ENCODE measurements around the gene EVL. TPM values are rescaled to one million over a fixed set of nuclear protein-coding genes. Genes with fewer than 3 reads are reported as not detected.

The EVL gene
- total and polyA plus RNA-seq, 2 donors from 2014 or later: 54.8 to 84.1 TPM

DNA sequence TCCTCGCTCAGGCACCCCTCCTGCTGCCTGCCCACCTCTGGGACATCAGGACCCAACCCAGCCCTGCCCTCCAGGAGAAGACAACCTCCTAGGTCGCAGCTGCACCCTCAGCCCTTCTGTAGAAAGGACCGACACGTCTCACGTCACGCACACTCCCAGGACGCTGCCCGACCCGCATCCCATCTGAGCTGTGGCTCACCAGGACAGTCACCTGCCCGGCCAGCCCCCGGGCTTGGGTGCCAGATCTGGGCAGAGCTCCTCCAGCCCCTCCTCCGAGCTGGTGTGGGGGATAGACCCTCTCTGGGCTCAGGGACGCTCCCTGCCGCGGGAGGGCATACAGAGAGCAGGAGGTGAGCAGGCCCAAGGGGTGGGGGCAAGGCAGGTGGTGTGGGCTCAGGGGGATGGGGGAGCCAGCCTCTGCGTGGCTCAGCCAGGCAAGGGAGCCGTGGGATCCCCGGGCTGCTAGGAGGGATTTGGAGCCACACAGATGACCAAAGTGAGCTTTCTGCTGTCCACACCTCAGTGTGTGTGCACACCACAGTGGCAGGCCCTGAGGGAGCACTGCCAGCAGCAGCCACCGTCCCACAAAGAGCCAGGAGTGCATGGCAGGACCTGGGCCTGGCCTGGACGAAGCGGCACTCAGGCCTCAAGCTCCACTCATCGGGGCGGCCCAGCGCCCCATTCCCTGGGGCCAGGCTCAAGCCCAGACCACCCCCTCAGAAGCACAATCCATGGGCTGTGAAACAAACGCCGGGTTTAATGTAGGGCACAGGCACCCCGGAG, 80.7 kb downstream of the EVL start:
- intact Hi-C loops (cut with DNase I): no loop called here
- Histone ChIP-seq H3K9ac (ENCODE audit: low read length in 3 of 3) (no peak overlapping the region), H3K27ac (ENCODE audit: low read depth in 2 of 2, low read length in 2 of 2) (no peak overlapping the region), H3K36me3 (ENCODE audit: control insufficient read depth in 2 of 3, insufficient read depth in 3 of 3, low read length in 3 of 3) (no peaks in the 10 kb centered on the region), H3K4me1 (ENCODE audit: control insufficient read depth in 2 of 3, insufficient read depth in 2 of 3, low read depth in 1 of 3, low read length in 3 of 3) (peaks cover 0 to 27% (median 7%) of the 10 kb centered on the region in 3 donors), H3K4me3 (ENCODE audit: low read length in 3 of 3) (no peak overlapping the region), H3K27me3 (ENCODE audit: control insufficient read depth, insufficient read depth, low read length) (no peaks in the 10 kb centered on the region), H3K9me3 (ENCODE audit: control insufficient read depth in 2 of 3, insufficient read depth in 1 of 3, low read length in 3 of 3) (no peaks in the 10 kb centered on the region)
- TF ChIP-seq, protein P1, sequence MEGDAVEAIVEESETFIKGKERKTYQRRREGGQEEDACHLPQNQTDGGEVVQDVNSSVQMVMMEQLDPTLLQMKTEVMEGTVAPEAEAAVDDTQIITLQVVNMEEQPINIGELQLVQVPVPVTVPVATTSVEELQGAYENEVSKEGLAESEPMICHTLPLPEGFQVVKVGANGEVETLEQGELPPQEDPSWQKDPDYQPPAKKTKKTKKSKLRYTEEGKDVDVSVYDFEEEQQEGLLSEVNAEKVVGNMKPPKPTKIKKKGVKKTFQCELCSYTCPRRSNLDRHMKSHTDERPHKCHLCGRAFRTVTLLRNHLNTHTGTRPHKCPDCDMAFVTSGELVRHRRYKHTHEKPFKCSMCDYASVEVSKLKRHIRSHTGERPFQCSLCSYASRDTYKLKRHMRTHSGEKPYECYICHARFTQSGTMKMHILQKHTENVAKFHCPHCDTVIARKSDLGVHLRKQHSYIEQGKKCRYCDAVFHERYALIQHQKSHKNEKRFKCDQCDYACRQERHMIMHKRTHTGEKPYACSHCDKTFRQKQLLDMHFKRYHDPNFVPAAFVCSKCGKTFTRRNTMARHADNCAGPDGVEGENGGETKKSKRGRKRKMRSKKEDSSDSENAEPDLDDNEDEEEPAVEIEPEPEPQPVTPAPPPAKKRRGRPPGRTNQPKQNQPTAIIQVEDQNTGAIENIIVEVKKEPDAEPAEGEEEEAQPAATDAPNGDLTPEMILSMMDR (IDR thresholded peaks at IDR 0.05; ENCODE audit: borderline replicate concordance, extremely low read depth, insufficient read depth): no peak
- FAIRE-seq (no peak), DNase-seq (no peak)

DNA sequence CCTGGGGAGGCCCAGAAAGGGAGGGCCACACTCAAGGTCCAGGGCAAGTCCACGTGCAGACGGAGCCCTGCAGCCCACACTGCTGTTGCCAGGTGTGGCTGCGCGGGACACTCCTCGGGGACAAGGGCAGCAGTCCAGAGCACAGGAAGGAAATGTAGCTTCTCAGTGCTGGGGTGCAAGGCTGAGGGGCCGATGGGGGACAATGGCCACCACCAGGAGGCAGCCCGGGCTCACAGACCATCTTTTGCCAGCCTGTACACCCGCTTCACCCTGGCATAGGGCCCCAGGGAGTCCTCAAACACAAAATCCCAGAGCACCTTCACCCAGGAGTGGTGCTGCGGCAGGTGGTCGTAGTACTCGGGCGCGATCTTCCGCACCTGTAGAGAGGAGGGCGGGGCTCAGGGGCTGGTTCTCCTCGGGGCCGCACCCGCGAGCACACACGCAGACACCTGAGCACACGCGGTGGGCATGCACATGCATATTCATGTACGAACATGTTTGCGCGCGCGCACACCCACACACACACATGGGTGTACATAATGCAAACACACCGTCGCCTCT, 81.4 kb downstream of the EVL start:
- intact Hi-C loops (cut with DNase I): no loop called here
- Histone ChIP-seq H3K27me3 (ENCODE audit: control insufficient read depth, insufficient read depth, low read length) (no peaks in the 10 kb centered on the region), H3K4me1 (ENCODE audit: control insufficient read depth in 2 of 3, insufficient read depth in 2 of 3, low read depth in 1 of 3, low read length in 3 of 3) (peaks cover 0 to 26% (median 7%) of the 10 kb centered on the region in 3 donors), H3K9me3 (ENCODE audit: control insufficient read depth in 2 of 3, insufficient read depth in 1 of 3, low read length in 3 of 3) (no peaks in the 10 kb centered on the region), H3K27ac (ENCODE audit: low read depth in 2 of 2, low read length in 2 of 2) (no peak overlapping the region), H3K4me3 (ENCODE audit: low read length in 3 of 3) (no peak overlapping the region), H3K9ac (ENCODE audit: low read length in 3 of 3) (no peak overlapping the region), H3K36me3 (ENCODE audit: control insufficient read depth in 2 of 3, insufficient read depth in 3 of 3, low read length in 3 of 3) (no peaks in the 10 kb centered on the region)
- TF ChIP-seq, protein P1 (IDR thresholded peaks at IDR 0.05; ENCODE audit: borderline replicate concordance, extremely low read depth, insufficient read depth): no peak
- DNase-seq (no peak), FAIRE-seq (no peak)

DNA sequence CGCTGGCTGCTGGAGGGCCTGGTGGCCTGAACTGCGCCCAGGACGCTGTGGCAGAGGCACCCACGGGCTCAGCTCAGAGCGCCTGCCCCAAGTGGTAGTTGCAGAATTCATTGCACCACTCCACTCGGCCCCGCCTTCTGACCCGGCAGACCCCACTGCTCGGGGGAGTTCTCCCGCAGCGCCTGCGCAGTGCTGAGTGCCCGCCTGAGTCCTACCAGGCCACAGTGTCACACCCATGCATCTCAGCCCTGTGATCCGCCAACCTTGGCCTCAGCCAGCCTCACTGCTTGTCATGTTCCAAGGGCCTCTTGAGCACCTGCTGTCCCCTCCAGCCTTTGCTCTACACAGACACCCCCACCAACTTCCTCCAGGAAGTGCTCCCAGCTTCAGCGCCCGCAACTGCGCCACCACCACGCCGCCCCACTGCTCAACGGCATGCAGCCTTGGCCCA, 82.0 kb downstream of the EVL start:
- H3K27me3 ChIP-seq (ENCODE audit: control insufficient read depth, insufficient read depth, low read length): no peaks in the 10 kb centered on the region
- no peak for FAIRE-seq
- H3K36me3 ChIP-seq (ENCODE audit: control insufficient read depth in 2 of 3, insufficient read depth in 3 of 3, low read length in 3 of 3): no peaks in the 10 kb centered on the region
- no peak overlapping the region for H3K9ac ChIP-seq (ENCODE audit: low read length in 3 of 3)
- no peaks in the 10 kb centered on the region for H3K9me3 ChIP-seq (ENCODE audit: control insufficient read depth in 2 of 3, insufficient read depth in 1 of 3, low read length in 3 of 3)
- H3K4me1 ChIP-seq (ENCODE audit: control insufficient read depth in 2 of 3, insufficient read depth in 2 of 3, low read depth in 1 of 3, low read length in 3 of 3): peaks cover 0 to 20% (median 1%) of the 10 kb centered on the region in 3 donors
- TF ChIP-seq, protein P1 (IDR thresholded peaks at IDR 0.05; ENCODE audit: borderline replicate concordance, extremely low read depth, insufficient read depth): no peak
- intact Hi-C loops (cut with DNase I): no loop called here
- no peak overlapping the region for H3K27ac ChIP-seq (ENCODE audit: low read depth in 2 of 2, low read length in 2 of 2)
- DNase-seq: no peak
- no peak overlapping the region for H3K4me3 ChIP-seq (ENCODE audit: low read length in 3 of 3)
